Activated gamma-delta T cell treated with anti-CD3 and anti-CD28 coated beads, Interleukin-2, amount 50 U/mL, for 16 hours (primary cell): ENCODE measurements around the gene XRCC4.

ENCODE experiments used
- DNase-seq: peaks from one replicate; pipeline ENCODE4 v3.0.0-alpha.2; 2020; ENCODE audit warnings: low read depth

Gene XRCC4

GRCh38 chr5:83071286-83072051, 5.9 kb upstream of the XRCC4 start:
- no peak for DNase-seq

DNA sequence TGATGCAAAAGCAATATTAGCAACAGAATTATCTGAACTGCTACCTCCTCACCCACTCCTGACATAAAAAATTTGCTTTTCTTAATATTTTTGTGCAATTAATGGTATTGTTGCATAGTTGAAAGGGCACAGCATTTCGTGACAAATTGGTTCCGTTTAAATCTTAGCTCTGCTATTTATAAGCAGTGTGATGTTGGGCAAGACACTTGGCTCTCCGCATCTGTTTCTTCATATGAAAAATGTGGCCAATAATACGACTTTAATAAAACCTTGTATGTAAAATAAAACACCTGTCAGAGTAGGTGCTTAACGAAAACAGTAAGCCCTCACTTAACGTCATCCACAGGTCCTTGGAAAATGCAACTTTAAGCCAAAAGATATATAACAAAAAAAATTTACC, 4.4 kb upstream of the XRCC4 start:
- DNase-seq = no peak

GRCh38 chr5:83077662-83078261, 415 bp downstream of the XRCC4 start:
- no peak for DNase-seq

- no peak for DNase-seq
Measured at GRCh38 chr5:83082750-83083149, 5.4 kb downstream of the XRCC4 start.

DNA sequence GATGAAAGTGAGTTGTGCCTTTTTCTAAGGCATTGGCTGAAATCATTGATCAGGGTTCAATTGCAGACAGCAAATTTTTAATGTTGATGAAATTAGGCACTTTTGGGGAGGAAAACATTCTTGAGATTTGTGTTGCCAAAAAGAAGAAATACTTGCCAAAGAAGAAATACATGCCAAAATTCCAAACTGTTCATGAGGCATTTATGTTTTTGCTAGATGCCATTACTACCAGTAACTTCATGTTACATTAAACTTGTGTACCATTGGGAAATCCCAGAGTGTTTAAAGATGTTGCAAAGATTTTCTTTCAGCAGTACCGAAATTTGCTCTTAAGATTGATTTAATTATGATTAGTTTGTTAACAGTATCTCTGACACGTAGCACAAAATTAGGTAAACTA, 7.0 kb downstream of the XRCC4 start:
- no peak for DNase-seq

DNA sequence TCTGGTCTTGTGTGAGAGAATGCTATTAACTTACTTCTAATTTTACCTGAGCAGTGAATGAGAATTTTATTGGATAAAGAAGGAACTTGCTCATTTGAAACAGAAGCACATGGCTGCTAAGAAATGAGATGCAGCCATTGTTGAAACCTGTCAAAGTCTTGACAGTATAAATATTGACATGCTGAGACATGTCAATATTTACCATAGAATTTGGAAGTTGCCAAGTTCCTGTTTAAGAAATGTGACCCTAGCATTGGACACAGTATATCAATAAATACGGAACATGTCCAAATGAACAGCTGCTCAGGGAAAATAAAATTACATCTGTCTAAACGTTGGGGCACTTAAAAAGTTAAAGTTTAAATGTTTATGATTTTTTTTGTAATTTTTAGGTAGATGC, 7.8 kb downstream of the XRCC4 start:
- DNase-seq = no peak

DNA sequence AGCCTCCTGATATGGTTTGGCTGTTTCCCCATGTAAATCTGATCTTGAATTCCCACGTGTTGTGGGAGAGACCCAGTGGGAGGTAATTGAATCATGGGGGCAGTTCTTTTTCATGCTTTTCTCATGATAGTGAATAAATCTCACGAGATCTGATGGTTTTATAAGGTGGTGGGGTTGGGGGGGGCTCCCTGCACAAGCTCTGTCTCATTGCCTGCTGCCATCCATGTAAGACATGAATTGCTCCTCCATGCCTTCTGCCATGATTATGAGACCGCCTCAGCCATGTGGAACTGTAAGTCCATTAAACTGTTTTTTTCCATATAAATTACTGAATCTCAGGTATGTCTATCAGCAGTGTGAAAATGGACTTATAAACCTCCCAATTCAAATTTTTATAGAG, 12.8 kb downstream of the XRCC4 start:
- DNase-seq = no peak

DNA sequence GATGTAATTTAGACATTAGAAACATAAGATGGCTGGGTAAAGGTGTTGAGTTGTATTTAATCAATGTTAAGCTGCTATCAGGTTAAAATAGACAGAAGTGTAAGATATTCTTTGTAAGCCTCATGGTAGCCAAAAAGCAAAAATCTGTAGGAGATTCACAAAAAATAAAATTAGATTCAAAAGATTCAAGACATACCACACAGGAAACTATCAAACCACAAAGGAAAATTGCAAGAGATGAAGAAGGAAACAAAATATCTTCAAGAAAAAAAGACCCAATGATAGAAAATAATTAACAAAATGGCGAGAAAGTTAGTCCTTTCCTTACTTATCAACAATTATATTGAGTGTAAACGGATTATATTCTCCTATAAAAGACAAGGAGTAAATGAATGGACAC, 15.3 kb downstream of the XRCC4 start:
- no peak for DNase-seq

DNA sequence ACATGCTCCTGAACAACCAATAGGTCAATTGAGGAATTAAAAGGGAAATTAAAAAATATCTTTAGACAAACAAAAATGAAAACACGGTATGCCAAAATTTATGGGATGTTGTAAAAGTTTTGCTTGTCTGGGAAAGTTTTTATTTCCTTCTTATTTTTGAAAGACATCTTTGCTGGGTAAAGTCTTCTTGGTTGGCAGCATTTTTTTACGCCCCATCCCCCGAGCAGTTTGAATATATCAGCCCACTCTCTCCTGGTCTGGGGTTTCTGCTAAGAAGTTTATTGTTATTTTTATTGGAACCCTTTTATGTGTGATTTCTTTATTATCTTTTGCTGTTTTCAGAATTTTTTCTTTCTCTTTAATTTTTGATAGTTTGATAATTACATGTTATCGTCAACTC, 16.3 kb downstream of the XRCC4 start:
- DNase-seq = no peak

GRCh38 chr5:83095163-83095956, 18.0 kb downstream of the XRCC4 start:
- no peak for DNase-seq

- DNase-seq = no peak
Measured at GRCh38 chr5:83095957-83096539, 18.7 kb downstream of the XRCC4 start.

DNA sequence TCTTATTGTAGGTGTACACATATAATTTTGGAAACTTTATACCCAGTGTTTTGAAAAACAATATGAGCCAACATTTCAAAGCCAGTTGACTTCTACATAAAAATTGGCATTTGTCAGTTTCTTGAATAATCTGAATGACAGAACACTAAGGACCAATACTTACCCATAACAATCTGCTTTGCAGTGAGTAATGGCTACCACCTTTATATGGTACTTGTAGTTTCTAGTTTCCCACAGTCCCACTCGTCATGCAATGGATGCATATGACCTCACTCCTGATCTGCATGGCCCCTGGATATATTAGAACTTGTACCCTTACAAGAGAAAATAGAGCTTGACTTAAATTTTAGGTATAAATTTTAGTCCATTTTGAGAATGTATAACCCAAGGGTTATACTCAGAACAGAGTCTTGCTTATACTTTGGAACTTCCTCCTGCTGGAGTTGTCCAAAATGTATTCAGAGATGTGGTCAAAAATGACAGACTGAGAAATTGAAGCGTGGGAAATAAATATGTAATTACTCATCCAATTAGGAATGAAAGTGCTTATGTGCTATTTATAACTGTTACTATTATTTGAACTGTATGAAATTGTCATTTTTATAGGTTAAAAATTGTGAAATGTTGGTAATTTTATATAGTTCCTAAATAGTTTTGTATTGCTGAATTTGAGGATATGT, 19.5 kb downstream of the XRCC4 start:
- DNase-seq = no peak

DNA sequence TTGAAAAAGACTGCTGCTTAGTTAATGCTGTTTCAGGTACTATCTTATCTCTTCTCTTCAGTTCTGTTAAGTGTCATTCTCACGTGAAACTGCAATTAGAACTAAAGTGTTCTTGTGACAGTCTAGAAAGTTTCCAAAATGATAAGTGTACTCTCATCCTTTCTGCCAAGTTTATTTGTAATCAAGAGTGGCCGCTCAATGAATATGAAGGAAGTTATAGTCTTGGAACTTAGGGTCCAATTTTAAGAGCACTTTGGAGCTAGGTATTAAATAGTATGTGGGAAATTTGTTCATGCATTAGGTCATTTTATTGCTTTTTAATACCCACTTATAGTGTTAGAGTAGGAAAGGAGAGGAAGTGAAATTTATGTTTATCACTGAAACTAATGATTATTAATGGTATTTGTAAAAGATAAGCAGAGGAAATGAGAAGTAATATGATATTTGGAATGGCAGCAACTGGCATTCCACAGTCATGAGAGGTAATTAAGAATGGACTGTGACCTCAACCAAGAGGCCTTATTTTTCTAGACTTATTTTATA, 20.4 kb downstream of the XRCC4 start:
- no peak for DNase-seq

GRCh38 chr5:83099001-83099400, 21.7 kb downstream of the XRCC4 start:
- no peak for DNase-seq

DNA sequence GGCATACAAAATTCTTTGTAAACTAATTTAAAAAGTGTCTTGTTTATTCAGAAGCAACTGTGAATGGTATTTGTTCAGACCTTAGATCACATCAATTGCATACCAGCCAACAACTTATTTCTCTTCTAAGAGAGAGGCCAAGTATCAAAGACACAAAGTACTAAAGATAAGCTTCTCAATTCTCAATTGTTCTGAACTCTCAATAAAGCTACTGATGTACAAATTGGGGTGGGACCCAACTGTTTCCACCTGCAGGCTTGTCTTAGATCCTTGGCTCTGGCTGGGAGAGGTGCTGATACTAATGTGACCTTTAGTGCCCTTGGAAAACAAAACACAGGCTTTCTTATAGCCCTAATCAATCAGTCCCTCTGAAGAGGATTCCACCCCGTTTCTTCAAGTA, 22.1 kb downstream of the XRCC4 start:
- no peak for DNase-seq

- DNase-seq = no peak
Measured at GRCh38 chr5:83101514-83101913, 24.2 kb downstream of the XRCC4 start.

GRCh38 chr5:83102364-83102980, 25.1 kb downstream of the XRCC4 start:
- no peak for DNase-seq

- DNase-seq = no peak
Measured at GRCh38 chr5:83104021-83104420, 26.7 kb downstream of the XRCC4 start.

DNA sequence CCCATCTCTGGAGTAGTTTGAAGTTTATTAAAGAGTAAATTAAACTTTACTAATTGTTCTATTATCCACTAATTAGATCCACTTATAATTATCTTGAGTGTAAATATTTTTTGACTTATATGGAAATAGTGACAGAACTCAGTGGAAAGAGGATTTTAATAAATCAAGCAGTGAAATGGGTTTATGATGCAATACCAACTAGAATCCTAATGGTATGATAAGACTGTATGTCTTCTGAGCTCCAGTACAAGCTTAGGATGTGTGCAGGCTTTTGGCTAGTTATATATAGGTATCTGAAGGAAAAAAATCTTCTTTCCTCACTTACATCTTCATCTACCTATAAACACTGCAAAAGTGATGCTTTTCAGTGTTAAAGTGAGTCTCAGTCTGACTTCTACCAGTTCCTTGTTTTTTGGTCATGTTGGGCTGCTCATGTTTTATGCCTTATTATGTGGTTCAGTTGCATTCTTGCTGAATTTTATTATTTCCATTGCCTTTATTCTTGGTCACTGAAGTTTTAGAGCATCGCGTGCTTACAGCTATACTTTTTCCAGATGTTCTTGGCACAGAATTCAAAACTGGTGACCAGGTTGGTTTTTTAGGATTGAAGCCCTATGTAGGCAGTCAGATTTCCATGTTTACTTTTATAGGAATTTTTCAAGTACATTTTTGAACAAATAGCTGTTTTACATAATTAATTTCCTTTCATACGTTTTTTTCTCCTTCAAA, 30.5 kb downstream of the XRCC4 start:
- no peak for DNase-seq

DNA sequence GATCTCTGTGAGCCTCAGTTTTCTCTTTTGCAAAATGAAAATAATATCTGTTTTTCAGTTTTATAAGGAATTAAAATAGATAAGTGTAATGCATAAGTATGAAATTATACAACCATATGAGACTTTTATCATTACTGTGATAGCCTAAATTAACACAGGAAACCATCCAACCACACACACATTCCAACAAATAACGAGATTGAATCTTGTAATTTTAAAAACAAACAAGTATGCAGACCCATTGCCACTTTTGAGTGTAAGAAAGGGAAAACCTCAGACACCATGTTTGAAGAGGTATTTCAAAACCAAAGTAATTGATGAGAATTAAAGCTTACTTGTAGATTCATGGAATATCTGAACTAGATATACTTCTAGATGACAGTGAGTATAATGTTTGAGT, 32.0 kb downstream of the XRCC4 start:
- no peak for DNase-seq

GRCh38 chr5:83115816-83116215, 38.5 kb downstream of the XRCC4 start:
- DNase-seq = no peak
